ENCODE measurements around the gene PPP3CA. TPM values are rescaled to one million over a fixed set of nuclear protein-coding genes. Genes with fewer than 3 reads are reported as not detected.

PPP3CA gene
- total RNA-seq, 2 experiments from 2014 or later: 12.9 to 13.8 TPM

- no peak for ATAC-seq (ENCODE audit: poor library complexity)
- Histone ChIP-seq H3K9me3 (ENCODE audit: control insufficient read depth in 1 of 2, insufficient read depth in 1 of 2, low read length in 2 of 2) (no peaks in the 10 kb centered on the region), H3K4me3 (ENCODE audit: low read length) (no peak overlapping the region), H3K27ac (ENCODE audit: low read depth in 1 of 2, low read length in 2 of 2) (no peak overlapping the region), H3K27me3 (ENCODE audit: control insufficient read depth in 1 of 2, insufficient read depth in 2 of 2, low read length in 2 of 2) (no peaks in the 10 kb centered on the region), H3K4me1 (ENCODE audit: insufficient read depth, low read length) (no peaks in the 10 kb centered on the region), H3K36me3 (ENCODE audit: insufficient read depth, low read length) (no peaks in the 10 kb centered on the region)
- Mint-ChIP-seq H3K36me3 (ENCODE audit: low read depth) (peaks cover 10% of the 10 kb centered on the region), H3K27ac (no peak overlapping the region), H3K9me3 (no peaks in the 10 kb centered on the region), H3K4me3 (no peak overlapping the region), H3K4me1 (ENCODE audit: low read depth) (peaks cover 17% of the 10 kb centered on the region), H3K27me3 (no peaks in the 10 kb centered on the region)
- DNase-seq: no peak
- POLR2A ChIA-PET: no interaction called here
- TF ChIP-seq CTCF (IDR thresholded peaks at IDR 0.05): no peak
- intact Hi-C loops (cut with DNase I, micrococcal nuclease): loop anchor here in 1 of 2 experiments (5.0 kb wide), 1 partner anchor 546 kb away; no protein-coding TSS in a partner anchor
- CTCF ChIA-PET: no interaction called here
Observed at GRCh38 chr4:101186567-101187184, 160.7 kb downstream of the PPP3CA start.

- H3K27ac Mint-ChIP-seq: no peak overlapping the region
- no peak for ATAC-seq (ENCODE audit: poor library complexity)
- no peak for DNase-seq
- no peak overlapping the region for H3K4me3 ChIP-seq (ENCODE audit: low read length)
- H3K4me1 ChIP-seq (ENCODE audit: insufficient read depth, low read length): no peaks in the 10 kb centered on the region
- TF ChIP-seq CTCF (IDR thresholded peaks at IDR 0.05): no peak
- H3K27me3 Mint-ChIP-seq: no peaks in the 10 kb centered on the region
- intact Hi-C loops (cut with DNase I, micrococcal nuclease): loop anchor here in 1 of 2 experiments (5.0 kb wide), 1 partner anchor 548 kb away; no protein-coding TSS in a partner anchor
- no peak overlapping the region for H3K27ac ChIP-seq (ENCODE audit: low read depth in 1 of 2, low read length in 2 of 2)
- no peaks in the 10 kb centered on the region for H3K9me3 Mint-ChIP-seq
- H3K36me3 Mint-ChIP-seq (ENCODE audit: low read depth): peaks cover 10% of the 10 kb centered on the region
- CTCF ChIA-PET: no interaction called here
- no peaks in the 10 kb centered on the region for H3K27me3 ChIP-seq (ENCODE audit: control insufficient read depth in 1 of 2, insufficient read depth in 2 of 2, low read length in 2 of 2)
- H3K4me1 Mint-ChIP-seq (ENCODE audit: low read depth): peaks cover 10% of the 10 kb centered on the region
- H3K4me3 Mint-ChIP-seq: no peak overlapping the region
- no peaks in the 10 kb centered on the region for H3K9me3 ChIP-seq (ENCODE audit: control insufficient read depth in 1 of 2, insufficient read depth in 1 of 2, low read length in 2 of 2)
- POLR2A ChIA-PET: no interaction called here
- H3K36me3 ChIP-seq (ENCODE audit: insufficient read depth, low read length): no peaks in the 10 kb centered on the region
Observed at GRCh38 chr4:101184668-101185067, 162.7 kb downstream of the PPP3CA start.

DNA sequence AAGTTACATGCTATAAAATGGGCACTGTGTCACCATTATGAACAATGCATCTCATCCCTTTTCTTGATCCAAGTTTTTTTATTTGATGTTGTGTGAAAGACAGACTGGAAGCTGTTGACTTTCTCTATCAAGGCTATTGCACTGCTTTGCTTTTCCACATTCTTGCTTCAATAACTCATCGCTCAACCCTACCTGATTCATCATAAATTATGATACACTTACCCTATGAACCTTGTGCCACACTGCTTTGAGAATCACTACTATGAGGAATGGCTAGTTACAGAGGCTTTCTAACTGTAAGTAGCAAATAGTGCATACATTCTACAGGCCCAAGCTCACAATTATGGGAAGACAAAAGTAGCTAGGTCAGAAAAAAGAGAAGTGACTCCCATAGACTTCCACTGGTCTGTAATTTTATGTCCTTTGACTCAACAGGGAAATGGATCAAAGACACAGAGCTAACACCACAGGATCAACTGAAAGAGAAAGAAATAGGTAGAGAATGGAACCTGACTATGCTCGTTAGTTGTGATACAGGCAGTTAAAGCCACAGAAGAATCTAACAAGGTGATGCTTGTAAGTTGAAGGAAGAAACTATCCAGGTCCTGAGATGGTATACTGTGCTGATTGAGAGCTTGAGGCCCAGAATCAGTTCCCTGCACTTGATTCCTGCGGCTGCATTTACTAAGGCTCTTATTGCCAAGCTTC is 163.5 kb downstream of the PPP3CA start:
- ChIA-PET CTCF (no interaction called here), POLR2A (interaction anchor here (0.8 kb wide), 1 partner anchor 22 kb away, joined by 3 read pairs; no protein-coding TSS in a partner anchor)
- Histone ChIP-seq H3K4me1 (ENCODE audit: insufficient read depth, low read length) (no peaks in the 10 kb centered on the region), H3K27ac (ENCODE audit: low read depth in 1 of 2, low read length in 2 of 2) (no peak overlapping the region), H3K36me3 (ENCODE audit: insufficient read depth, low read length) (no peaks in the 10 kb centered on the region), H3K4me3 (ENCODE audit: low read length) (no peak overlapping the region), H3K9me3 (ENCODE audit: control insufficient read depth in 1 of 2, insufficient read depth in 1 of 2, low read length in 2 of 2) (no peaks in the 10 kb centered on the region), H3K27me3 (ENCODE audit: control insufficient read depth in 1 of 2, insufficient read depth in 2 of 2, low read length in 2 of 2) (no peaks in the 10 kb centered on the region)
- Mint-ChIP-seq H3K27me3 (no peaks in the 10 kb centered on the region), H3K9me3 (no peaks in the 10 kb centered on the region), H3K4me3 (no peak overlapping the region), H3K27ac (no peak overlapping the region), H3K36me3 (ENCODE audit: low read depth) (peaks cover 10% of the 10 kb centered on the region), H3K4me1 (ENCODE audit: low read depth) (peaks cover 5% of the 10 kb centered on the region)
- intact Hi-C loops (cut with DNase I, micrococcal nuclease): no loop called here
- DNase-seq: no peak
- no peak for ATAC-seq (ENCODE audit: poor library complexity)
- no peak for TF ChIP-seq CTCF (IDR thresholded peaks at IDR 0.05)

Data from CD4-positive, alpha-beta T cell (primary cell).